GM12878 (cell line): ENCODE results near the gene JAG1.
A peak's percentile ranks its signal among the peaks of the same experiment; 100 is the strongest.

Experiments
- CHD2 ChIP-seq: IDR thresholded peaks from 2 replicates; pipeline ENCODE4 v1.6.1; 2011; ENCODE audit warnings: low read depth, low read length, improper control_type of control experiment, borderline replicate concordance
- CHD4 ChIP-seq: fragments of 200-600 bp; sonication (generic); IDR thresholded peaks from 2 replicates; pipeline ENCODE4 v1.6.1; 2016; ENCODE audit warnings: mild to moderate bottlenecking
- CTCF ChIP-seq, 3 experiments: IDR thresholded peaks in 2 of 3; conservative IDR thresholded peaks in 1 of 3; 2 replicates each; pipeline ENCODE4 v1.5.1; 2011; ENCODE audit warnings: low read depth in 3 of 3, low read length in 3 of 3, mild to moderate bottlenecking in 3 of 3, control low read depth in 2 of 3, moderate library complexity in 2 of 3, inconsistent platforms in 1 of 3, mixed read lengths in 1 of 3; ENCODE audit not compliant: control insufficient read depth in 2 of 3, insufficient read depth in 1 of 3; ENCODE audit errors: extremely low read depth in 1 of 3
- EGR1 ChIP-seq, 2 experiments: IDR thresholded peaks; 1 replicate in 1 of 2; 2 replicates in 1 of 2; pipeline ENCODE4 v1.6.1; 2011 to 2012; ENCODE audit warnings: low read depth in 2 of 2, low read length in 2 of 2, borderline replicate concordance in 1 of 2, mild to moderate bottlenecking in 1 of 2, moderate library complexity in 1 of 2
- KDM1A ChIP-seq: fragments of 200-600 bp; sonication (generic); IDR thresholded peaks from 2 replicates; pipeline ENCODE4 v1.6.1; 2016; ENCODE audit warnings: borderline replicate concordance
- NKRF ChIP-seq: fragments of 450-650 bp; conservative IDR thresholded peaks from 2 replicates; pipeline ENCODE4 v1.6.1; 2017; ENCODE audit warnings: mild to moderate bottlenecking, moderate library complexity
- POLR2A ChIP-seq: IDR thresholded peaks from 2 replicates; pipeline ENCODE4 v1.6.1; 2011; ENCODE audit warnings: low read depth, mild to moderate bottlenecking, low read length
- POLR2AphosphoS5 ChIP-seq: IDR thresholded peaks from 2 replicates; pipeline ENCODE4 v1.6.1; 2011; ENCODE audit warnings: mild to moderate bottlenecking, low read length, inconsistent platforms
- RELB ChIP-seq: fragments of 450-650 bp; IDR thresholded peaks from 2 replicates; pipeline ENCODE4 v1.6.1; 2017; ENCODE audit warnings: low read depth, mild to moderate bottlenecking, moderate library complexity

GRCh38 chr20:10696650-10697049, 22.9 kb upstream of the JAG1 start:
- TF ChIP-seq POLR2A (no peak), CTCF (IDR thresholded peaks at IDR 0.05 in 2 of 3, conservative IDR thresholded peaks at IDR 0.05 in 1 of 3; ENCODE audit: control insufficient read depth in 2 of 3, extremely low read depth in 1 of 3, insufficient read depth in 1 of 3, low read depth in 3 of 3, low read length in 3 of 3) (peak; percentile 24 to 73 (median 68)), EGR1 (IDR thresholded peaks at IDR 0.05; ENCODE audit: borderline replicate concordance in 1 of 2, low read depth in 2 of 2, low read length in 2 of 2) (no peak), NKRF (no peak), KDM1A (no peak), CHD4 (no peak), CHD2 (no peak), RELB (no peak), POLR2AphosphoS5 (no peak)
